Neural crest cell (in vitro differentiated cells): ENCODE data around the gene FAM228A. TPM values are rescaled to one million over a fixed set of nuclear protein-coding genes. Genes with fewer than 3 reads are reported as not detected.

Source experiments
- DNase-seq: peaks from one replicate; pipeline ENCODE4 v3.0.0; 2021; ENCODE audit warnings: low read depth, mixed read lengths, low spot score
- H3K27ac Mint-ChIP-seq: one replicate; pipeline ENCODE4 v1.8.0; 2021; ENCODE audit warnings: mild to moderate bottlenecking, mixed read lengths; ENCODE audit not compliant: unreplicated experiment
- H3K27me3 Mint-ChIP-seq: 2 replicates; pipeline ENCODE4 v1.8.0; 2021; ENCODE audit warnings: low read depth, mild to moderate bottlenecking, mixed read lengths
- H3K36me3 Mint-ChIP-seq: 2 replicates; pipeline ENCODE4 v1.8.0; 2021; ENCODE audit warnings: low read depth, mild to moderate bottlenecking, mixed read lengths
- H3K4me1 Mint-ChIP-seq: 2 replicates; pipeline ENCODE4 v1.8.0; 2021; ENCODE audit warnings: mixed read lengths
- H3K4me3 Mint-ChIP-seq: one replicate; pipeline ENCODE4 v1.8.0; 2021; ENCODE audit warnings: mild to moderate bottlenecking, mixed read lengths
- H3K9me3 Mint-ChIP-seq: 2 replicates; pipeline ENCODE4 v1.8.0; 2021; ENCODE audit warnings: mixed read lengths
- CTCF ChIP-seq: fragments of 200-600 bp; sonication (generic); conservative IDR thresholded peaks from 2 replicates; pipeline ENCODE4 v1.5.0; 2021; ENCODE audit warnings: antibody characterized with exemption, mild to moderate bottlenecking
- total RNA-seq: library from RNA; stranded (reverse); gene quantifications from 2 replicates; pipeline ENCODE4 v1.2.1, GENCODE V29; 2021

FAM228A gene
- total RNA-seq, 1 donor from 2014 or later = 0.51 TPM

GRCh38 chr2:24163601-24164000 is 11.3 kb upstream of the FAM228A start:
- no peak for TF ChIP-seq CTCF
- H3K27me3 Mint-ChIP-seq = no peaks in the 10 kb centered on the region
- H3K9me3 Mint-ChIP-seq = peaks cover 7% of the 10 kb centered on the region
- no peak for DNase-seq
- H3K36me3 Mint-ChIP-seq = peaks cover 22% of the 10 kb centered on the region
- H3K4me1 Mint-ChIP-seq = no peaks in the 10 kb centered on the region
- H3K4me3 Mint-ChIP-seq = no peak overlapping the region
- H3K27ac Mint-ChIP-seq = no peak overlapping the region

- Mint-ChIP-seq H3K4me1 (no peaks in the 10 kb centered on the region), H3K27me3 (no peaks in the 10 kb centered on the region), H3K9me3 (peaks cover 3% of the 10 kb centered on the region), H3K36me3 (peaks cover 18% of the 10 kb centered on the region), H3K4me3 (no peak overlapping the region), H3K27ac (no peak overlapping the region)
- TF ChIP-seq CTCF = peak; percentile 54
- peak; percentile 14 for DNase-seq
Observed at GRCh38 chr2:24164416-24164973, 10.4 kb upstream of the FAM228A start.

- Mint-ChIP-seq H3K4me1 (no peaks in the 10 kb centered on the region), H3K27ac (no peak overlapping the region), H3K36me3 (peaks cover 2% of the 10 kb centered on the region), H3K27me3 (no peaks in the 10 kb centered on the region), H3K9me3 (no peaks in the 10 kb centered on the region), H3K4me3 (no peak overlapping the region)
- no peak for DNase-seq
- TF ChIP-seq CTCF = no peak
Observed at GRCh38 chr2:24169023-24169422, 5.8 kb upstream of the FAM228A start.

- no peaks in the 10 kb centered on the region for H3K4me1 Mint-ChIP-seq
- H3K9me3 Mint-ChIP-seq = no peaks in the 10 kb centered on the region
- H3K27ac Mint-ChIP-seq = no peak overlapping the region
- peaks cover 3% of the 10 kb centered on the region for H3K36me3 Mint-ChIP-seq
- TF ChIP-seq CTCF = no peak
- H3K27me3 Mint-ChIP-seq = no peaks in the 10 kb centered on the region
- DNase-seq = no peak
- no peak overlapping the region for H3K4me3 Mint-ChIP-seq
Observed at GRCh38 chr2:24175631-24176187, 856 bp downstream of the FAM228A start.

GRCh38 chr2:24176326-24176725 is 1.5 kb downstream of the FAM228A start:
- Mint-ChIP-seq H3K4me3 (no peak overlapping the region), H3K36me3 (peaks cover 3% of the 10 kb centered on the region), H3K9me3 (no peaks in the 10 kb centered on the region), H3K27me3 (no peaks in the 10 kb centered on the region), H3K27ac (no peak overlapping the region), H3K4me1 (no peaks in the 10 kb centered on the region)
- no peak for TF ChIP-seq CTCF
- DNase-seq = no peak
